ENCODE measurements around the gene CPSF3. TPM values are rescaled to one million over a fixed set of nuclear protein-coding genes. Genes with fewer than 3 reads are reported as not detected.

The CPSF3 gene
- total RNA-seq, 1 donor from 2014 or later, result 199 TPM

- no peak overlapping the region for H3K9ac ChIP-seq
- TF ChIP-seq EZH2phosphoT487 (IDR thresholded peaks at IDR 0.05), result no peak
- no peak for TF ChIP-seq EZH2 (IDR thresholded peaks at IDR 0.05)
- TF ChIP-seq, protein P1, sequence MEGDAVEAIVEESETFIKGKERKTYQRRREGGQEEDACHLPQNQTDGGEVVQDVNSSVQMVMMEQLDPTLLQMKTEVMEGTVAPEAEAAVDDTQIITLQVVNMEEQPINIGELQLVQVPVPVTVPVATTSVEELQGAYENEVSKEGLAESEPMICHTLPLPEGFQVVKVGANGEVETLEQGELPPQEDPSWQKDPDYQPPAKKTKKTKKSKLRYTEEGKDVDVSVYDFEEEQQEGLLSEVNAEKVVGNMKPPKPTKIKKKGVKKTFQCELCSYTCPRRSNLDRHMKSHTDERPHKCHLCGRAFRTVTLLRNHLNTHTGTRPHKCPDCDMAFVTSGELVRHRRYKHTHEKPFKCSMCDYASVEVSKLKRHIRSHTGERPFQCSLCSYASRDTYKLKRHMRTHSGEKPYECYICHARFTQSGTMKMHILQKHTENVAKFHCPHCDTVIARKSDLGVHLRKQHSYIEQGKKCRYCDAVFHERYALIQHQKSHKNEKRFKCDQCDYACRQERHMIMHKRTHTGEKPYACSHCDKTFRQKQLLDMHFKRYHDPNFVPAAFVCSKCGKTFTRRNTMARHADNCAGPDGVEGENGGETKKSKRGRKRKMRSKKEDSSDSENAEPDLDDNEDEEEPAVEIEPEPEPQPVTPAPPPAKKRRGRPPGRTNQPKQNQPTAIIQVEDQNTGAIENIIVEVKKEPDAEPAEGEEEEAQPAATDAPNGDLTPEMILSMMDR (IDR thresholded peaks at IDR 0.05), result no peak
Measured at GRCh38 chr2:9477914-9478313, 54.5 kb downstream of the CPSF3 start.

GRCh38 chr2:9478526-9478925 lies 55.1 kb downstream of the CPSF3 start:
- peaks cover 6% of the 10 kb centered on the region for H3K27me3 Mint-ChIP-seq (ENCODE audit: insufficient read depth, low read depth)
- no peak overlapping the region for H3K9ac ChIP-seq
- H3K27ac Mint-ChIP-seq, result peak overlapping the region; percentile 13
- no peaks in the 10 kb centered on the region for H3K4me1 ChIP-seq
- H3K36me3 ChIP-seq, result no peaks in the 10 kb centered on the region
- no peak overlapping the region for H3K4me3 Mint-ChIP-seq
- peaks cover 19% of the 10 kb centered on the region for H3K36me3 Mint-ChIP-seq
- DNase-seq (ENCODE audit: low spot score), result no peak
- peaks cover 17% of the 10 kb centered on the region for H3F3A ChIP-seq (ENCODE audit: low read depth)
- TF ChIP-seq EZH2phosphoT487 (IDR thresholded peaks at IDR 0.05), result no peak
- TF ChIP-seq EZH2 (IDR thresholded peaks at IDR 0.05), result no peak
- TF ChIP-seq, protein P1 (IDR thresholded peaks at IDR 0.05), result no peak
- no peaks in the 10 kb centered on the region for H3K9me3 Mint-ChIP-seq
- H3K4me3 ChIP-seq, result no peak overlapping the region
- peaks cover 5% of the 10 kb centered on the region for H3K4me1 Mint-ChIP-seq
- peaks cover 2% of the 10 kb centered on the region for H4K20me1 ChIP-seq (ENCODE audit: low read depth)
- H3K27ac ChIP-seq, result no peak overlapping the region
- no peak overlapping the region for H2AFZ ChIP-seq (replicated peaks)
- H3K79me2 ChIP-seq (ENCODE audit: low read depth), result no peaks in the 10 kb centered on the region
- no peak overlapping the region for H3K4me2 ChIP-seq
- H3K9me3 ChIP-seq (ENCODE audit: low read depth), result no peaks in the 10 kb centered on the region
- peaks cover 28% of the 10 kb centered on the region for H3K27me3 ChIP-seq

More at GRCh38 chr2:9477914-9478313, 54.5 kb downstream of the CPSF3 start:
- Histone ChIP-seq H2AFZ (replicated peaks) (no peak overlapping the region), H3K4me1 (no peaks in the 10 kb centered on the region), H3F3A (ENCODE audit: low read depth) (peaks cover 23% of the 10 kb centered on the region), H3K27me3 (peaks cover 28% of the 10 kb centered on the region), H3K4me2 (no peak overlapping the region), H3K27ac (no peak overlapping the region), H3K36me3 (no peaks in the 10 kb centered on the region), H3K79me2 (ENCODE audit: low read depth) (no peaks in the 10 kb centered on the region), H3K4me3 (no peak overlapping the region), H3K9me3 (ENCODE audit: low read depth) (no peaks in the 10 kb centered on the region), H4K20me1 (ENCODE audit: low read depth) (peaks cover 5% of the 10 kb centered on the region)
- H3K4me3 Mint-ChIP-seq, result no peak overlapping the region
- DNase-seq (ENCODE audit: low spot score), result no peak
- no peaks in the 10 kb centered on the region for H3K9me3 Mint-ChIP-seq
- H3K4me1 Mint-ChIP-seq, result peaks cover 5% of the 10 kb centered on the region
- peaks cover 4% of the 10 kb centered on the region for H3K27me3 Mint-ChIP-seq (ENCODE audit: insufficient read depth, low read depth)
- H3K36me3 Mint-ChIP-seq, result peaks cover 22% of the 10 kb centered on the region
- no peak overlapping the region for H3K27ac Mint-ChIP-seq

DNA sequence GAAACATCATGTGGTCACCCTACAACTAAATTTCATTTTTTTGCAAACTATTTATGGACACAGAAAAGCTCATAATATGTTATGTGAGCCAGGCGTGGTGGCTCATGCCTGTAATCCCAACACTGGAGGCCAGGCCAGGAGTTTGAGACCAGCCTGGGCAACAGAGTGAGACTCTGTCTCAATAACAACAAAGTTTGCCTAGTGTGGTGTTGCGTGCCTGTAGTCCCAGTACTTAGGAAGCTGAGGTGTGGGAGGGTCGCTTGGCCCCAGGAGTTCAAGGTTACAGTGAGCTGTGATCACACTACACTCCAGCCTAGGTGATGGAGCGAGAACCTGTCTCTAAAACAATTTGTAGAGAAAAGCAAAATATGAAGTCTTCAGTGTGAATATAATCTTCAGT lies 56.7 kb downstream of the CPSF3 start:
- no peak overlapping the region for H3K4me3 Mint-ChIP-seq
- DNase-seq (ENCODE audit: low spot score), result no peak
- no peak overlapping the region for H3K27ac ChIP-seq
- H3K9me3 ChIP-seq (ENCODE audit: low read depth), result no peaks in the 10 kb centered on the region
- H2AFZ ChIP-seq (replicated peaks), result no peak overlapping the region
- H3K4me3 ChIP-seq, result no peak overlapping the region
- TF ChIP-seq EZH2 (IDR thresholded peaks at IDR 0.05) (no peak), EZH2phosphoT487 (IDR thresholded peaks at IDR 0.05) (no peak)
- TF ChIP-seq, protein P1 (IDR thresholded peaks at IDR 0.05), result no peak
- H3K27me3 ChIP-seq, result peaks cover 12% of the 10 kb centered on the region
- H3K4me1 ChIP-seq, result no peaks in the 10 kb centered on the region
- no peaks in the 10 kb centered on the region for H3K9me3 Mint-ChIP-seq
- no peaks in the 10 kb centered on the region for H3K36me3 ChIP-seq
- no peaks in the 10 kb centered on the region for H3K79me2 ChIP-seq (ENCODE audit: low read depth)
- peaks cover 24% of the 10 kb centered on the region for H3K36me3 Mint-ChIP-seq
- H3K27me3 Mint-ChIP-seq (ENCODE audit: insufficient read depth, low read depth), result peaks cover 6% of the 10 kb centered on the region
- H3K4me2 ChIP-seq, result no peak overlapping the region
- H3K9ac ChIP-seq, result no peak overlapping the region
- H3K27ac Mint-ChIP-seq, result no peak overlapping the region
- peaks cover 5% of the 10 kb centered on the region for H3K4me1 Mint-ChIP-seq
- H3F3A ChIP-seq (ENCODE audit: low read depth), result peaks cover 10% of the 10 kb centered on the region
- H4K20me1 ChIP-seq (ENCODE audit: low read depth), result no peaks in the 10 kb centered on the region
